ENCODE measurements around the gene IRF7.

Gene IRF7

DNA sequence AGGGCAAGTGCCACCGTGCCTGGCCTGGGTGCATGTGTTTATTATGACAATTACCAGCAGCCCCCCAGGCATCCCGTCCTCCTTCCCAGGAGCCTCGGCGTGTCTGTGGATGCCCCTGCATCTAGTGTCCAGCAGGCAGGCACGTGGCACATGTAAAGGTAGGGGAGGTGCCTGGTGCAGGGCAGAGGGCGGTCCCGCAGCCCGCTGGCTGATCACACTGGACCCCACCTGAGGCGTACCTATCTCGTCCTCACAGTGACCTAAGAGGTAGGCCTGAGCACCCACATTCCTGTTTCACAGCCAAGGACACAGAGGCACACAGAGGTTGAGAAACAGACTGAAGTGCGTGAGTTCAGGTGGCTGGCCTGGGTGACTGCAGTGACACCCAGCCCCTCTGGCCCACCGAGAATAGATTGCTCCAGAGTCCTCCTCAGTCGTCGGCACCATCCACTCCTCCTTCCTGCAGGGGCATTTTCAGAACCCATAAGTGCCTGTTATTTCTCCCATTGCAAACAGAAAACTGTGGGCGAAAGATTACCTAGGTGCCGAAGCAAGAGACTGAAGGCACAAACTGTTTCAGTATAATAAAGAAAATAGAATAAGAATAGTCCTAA lies 42.5 kb downstream of the IRF7 start:
- Histone ChIP-seq H3K4me1 (ENCODE audit: insufficient read depth, low read length) (peaks cover 5% of the 10 kb centered on the region), H3K9me3 (ENCODE audit: insufficient read depth, low read depth, low read length) (no peaks in the 10 kb centered on the region)

DNA sequence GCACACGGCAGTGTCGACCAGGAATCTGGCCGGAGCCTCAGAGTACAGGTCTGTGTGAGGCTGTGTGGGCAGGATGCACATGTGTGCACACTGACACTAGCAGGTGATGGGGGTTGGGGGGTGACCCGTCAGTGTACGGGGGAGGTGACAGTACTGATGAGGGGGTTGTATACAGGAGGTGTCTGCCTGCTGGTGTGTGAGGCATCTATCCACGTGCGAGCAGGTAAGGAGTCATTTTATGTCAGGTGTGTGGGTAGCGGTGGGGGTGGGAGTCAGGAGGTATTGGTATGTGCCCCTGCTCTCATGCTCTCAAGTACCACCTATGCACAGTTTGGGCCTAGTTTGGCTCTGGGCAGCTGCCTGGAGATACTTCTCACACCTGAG lies 44.0 kb downstream of the IRF7 start:
- Histone ChIP-seq H3K9me3 (ENCODE audit: insufficient read depth, low read depth, low read length) (no peaks in the 10 kb centered on the region), H3K4me1 (ENCODE audit: insufficient read depth, low read length) (no peaks in the 10 kb centered on the region; the same call in 1 of the 2 replicates), H3K27ac (ENCODE audit: low read length) (no peak overlapping the region), H3K27me3 (ENCODE audit: insufficient read depth, low read length) (peaks cover 49% of the 10 kb centered on the region), H3K9ac (ENCODE audit: low read depth, low read length) (no peak overlapping the region), H3K36me3 (ENCODE audit: insufficient read depth, low read depth, low read length) (no peaks in the 10 kb centered on the region), H3K4me3 (ENCODE audit: low read length) (no peak overlapping the region)

More for the DNA sequence above, 42.5 kb downstream of the IRF7 start:
- H3K9ac ChIP-seq (ENCODE audit: low read depth, low read length): no peak overlapping the region
- H3K27ac ChIP-seq (ENCODE audit: low read length): no peak overlapping the region
- H3K27me3 ChIP-seq (ENCODE audit: insufficient read depth, low read length): peaks cover 37% of the 10 kb centered on the region
- no peak overlapping the region for H3K4me3 ChIP-seq (ENCODE audit: low read length)
- 0 out of 2 replicates have a peak, but pooled peaks cover under 1% of the 10 kb centered on the region for H3K36me3 ChIP-seq (ENCODE audit: insufficient read depth, low read depth, low read length)

DNA sequence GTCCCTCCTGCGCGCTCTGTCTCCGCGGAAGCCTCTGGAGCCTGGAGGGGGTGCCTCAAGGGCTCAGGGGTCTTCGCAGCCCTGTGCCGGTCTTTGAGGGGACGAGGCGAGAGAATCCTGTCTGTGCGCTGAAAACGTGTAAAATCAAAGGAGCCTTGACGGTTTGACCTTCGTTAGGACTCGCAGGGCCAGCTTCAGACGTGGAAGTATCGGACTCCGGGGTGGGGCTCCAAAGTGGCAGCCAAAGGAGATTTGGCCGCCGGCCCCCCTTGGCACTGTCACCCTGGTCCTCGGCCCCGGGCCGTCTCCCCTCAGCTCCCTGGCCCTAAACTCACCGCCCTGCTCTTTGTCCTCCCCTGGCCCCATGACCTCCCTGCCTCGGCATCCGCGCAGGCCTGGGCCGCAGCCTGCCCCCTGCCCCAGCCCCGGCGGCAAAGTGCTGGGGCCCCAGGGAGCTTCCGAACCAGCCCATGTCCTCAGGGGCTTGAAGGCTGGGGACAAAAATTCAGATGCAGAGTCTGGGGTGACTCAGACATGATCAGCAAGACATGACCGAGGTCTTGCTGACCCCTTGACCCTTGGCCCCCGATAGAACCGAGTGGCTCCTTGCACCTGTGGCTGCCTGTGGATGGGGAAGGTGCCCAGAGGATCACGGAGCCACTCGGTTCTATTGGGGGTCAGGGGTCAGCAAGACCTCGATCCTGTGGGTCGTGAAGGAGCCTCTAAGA lies 46.4 kb downstream of the IRF7 start:
- Histone ChIP-seq H3K27me3 (ENCODE audit: insufficient read depth, low read length) (peaks cover 36% of the 10 kb centered on the region), H3K9me3 (ENCODE audit: insufficient read depth, low read depth, low read length) (no peaks in the 10 kb centered on the region), H3K4me3 (ENCODE audit: low read length) (peak overlapping the region; percentile 50), H3K9ac (ENCODE audit: low read depth, low read length) (no peak overlapping the region), H3K27ac (ENCODE audit: low read length) (no peak overlapping the region), H3K4me1 (ENCODE audit: insufficient read depth, low read length) (no peaks in the 10 kb centered on the region; the same call in 1 of the 2 replicates), H3K36me3 (ENCODE audit: insufficient read depth, low read depth, low read length) (no peaks in the 10 kb centered on the region)

DNA sequence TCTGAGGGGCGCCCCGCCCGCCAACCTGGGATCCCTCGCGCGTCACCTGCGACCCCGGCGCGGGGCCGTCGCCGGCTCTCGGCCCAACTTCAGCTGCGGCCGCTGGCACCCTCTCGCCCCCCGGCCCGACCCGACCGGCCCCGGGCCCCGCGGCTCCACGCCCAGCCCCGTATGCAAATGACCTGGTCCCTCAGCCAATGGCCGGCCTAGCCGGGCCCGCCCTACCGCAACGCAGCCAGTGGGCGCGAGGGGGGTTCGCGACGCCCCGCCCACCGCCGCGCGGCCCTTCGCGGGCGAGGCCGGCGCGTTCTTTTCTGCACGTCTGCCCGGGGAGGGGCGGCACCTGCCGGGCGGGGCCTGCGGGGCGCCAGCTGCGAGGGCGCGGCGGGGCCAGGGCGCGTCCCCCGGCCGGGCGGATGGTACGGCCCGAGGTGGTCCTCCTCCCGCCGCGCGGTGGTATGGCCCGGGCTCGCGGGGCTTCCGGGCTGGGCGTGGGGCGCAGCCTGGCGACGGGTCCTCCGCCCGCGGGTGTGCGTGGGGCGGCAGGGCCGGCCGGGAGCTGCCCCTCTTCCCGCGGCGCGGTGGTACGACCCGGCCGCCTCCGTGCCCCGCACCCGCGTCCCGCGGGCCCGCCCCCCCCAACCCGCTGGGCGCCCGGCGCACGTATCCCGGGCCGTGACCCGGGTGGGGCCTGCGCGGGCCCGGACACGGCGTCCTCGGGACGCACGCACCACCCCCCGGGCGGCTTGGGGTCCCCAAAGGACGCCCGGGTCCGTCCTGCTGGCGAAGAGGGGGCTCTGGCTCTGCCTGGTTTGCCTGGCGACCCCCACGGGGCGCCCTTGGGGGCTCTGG lies 47.2 kb downstream of the IRF7 start:
- Histone ChIP-seq H3K27me3 (ENCODE audit: insufficient read depth, low read length) (peaks cover 29% of the 10 kb centered on the region), H3K4me3 (ENCODE audit: low read length) (peak overlapping the region; percentile 58), H3K9ac (ENCODE audit: low read depth, low read length) (no peak overlapping the region), H3K27ac (ENCODE audit: low read length) (no peak overlapping the region), H3K36me3 (ENCODE audit: insufficient read depth, low read depth, low read length) (peaks cover 7% of the 10 kb centered on the region; the same call in 1 of the 2 replicates), H3K4me1 (ENCODE audit: insufficient read depth, low read length) (no peaks in the 10 kb centered on the region; the same call in 1 of the 2 replicates), H3K9me3 (ENCODE audit: insufficient read depth, low read depth, low read length) (no peaks in the 10 kb centered on the region)

DNA sequence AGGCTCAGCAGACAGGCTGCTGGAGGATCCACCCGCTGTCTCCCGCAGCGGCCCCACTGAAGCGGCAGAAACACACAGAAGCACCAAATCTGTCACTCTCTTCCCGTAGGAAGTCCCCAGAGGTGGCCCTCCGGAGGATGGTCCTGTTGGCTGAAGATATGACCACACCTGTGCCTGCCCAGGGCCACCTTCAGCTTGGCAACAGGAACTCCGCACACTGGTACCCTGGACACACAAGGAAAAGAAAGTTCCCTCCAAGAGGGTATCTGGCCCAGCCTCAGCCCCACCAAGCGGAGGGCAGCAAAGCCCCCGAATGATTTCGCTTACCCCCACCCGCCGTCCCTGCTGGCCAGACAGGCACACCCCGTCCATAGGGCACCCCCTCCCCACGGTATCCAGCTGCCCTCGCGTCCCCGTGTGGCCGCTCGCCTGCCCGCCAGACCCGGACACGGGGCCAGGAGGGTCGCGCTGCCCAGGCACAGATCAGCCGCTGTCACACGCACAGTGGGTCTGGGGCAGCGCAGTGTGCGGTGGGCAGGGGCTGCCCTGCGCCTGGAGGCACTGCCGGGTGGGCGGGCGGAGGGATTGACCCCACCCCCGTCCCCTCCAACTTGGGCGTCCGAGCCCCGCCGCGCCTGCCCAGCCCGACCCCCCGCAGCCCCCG lies 48.0 kb downstream of the IRF7 start:
- peak overlapping the region; percentile 58 for H3K4me3 ChIP-seq (ENCODE audit: low read length)
- H3K9me3 ChIP-seq (ENCODE audit: insufficient read depth, low read depth, low read length): no peaks in the 10 kb centered on the region
- H3K36me3 ChIP-seq (ENCODE audit: insufficient read depth, low read depth, low read length): peaks cover 7% of the 10 kb centered on the region; the same call in 1 of the 2 replicates
- H3K27ac ChIP-seq (ENCODE audit: low read length): no peak overlapping the region
- H3K27me3 ChIP-seq (ENCODE audit: insufficient read depth, low read length): peaks cover 23% of the 10 kb centered on the region
- H3K4me1 ChIP-seq (ENCODE audit: insufficient read depth, low read length): no peaks in the 10 kb centered on the region; the same call in 1 of the 2 replicates
- H3K9ac ChIP-seq (ENCODE audit: low read depth, low read length): no peak overlapping the region

DNA sequence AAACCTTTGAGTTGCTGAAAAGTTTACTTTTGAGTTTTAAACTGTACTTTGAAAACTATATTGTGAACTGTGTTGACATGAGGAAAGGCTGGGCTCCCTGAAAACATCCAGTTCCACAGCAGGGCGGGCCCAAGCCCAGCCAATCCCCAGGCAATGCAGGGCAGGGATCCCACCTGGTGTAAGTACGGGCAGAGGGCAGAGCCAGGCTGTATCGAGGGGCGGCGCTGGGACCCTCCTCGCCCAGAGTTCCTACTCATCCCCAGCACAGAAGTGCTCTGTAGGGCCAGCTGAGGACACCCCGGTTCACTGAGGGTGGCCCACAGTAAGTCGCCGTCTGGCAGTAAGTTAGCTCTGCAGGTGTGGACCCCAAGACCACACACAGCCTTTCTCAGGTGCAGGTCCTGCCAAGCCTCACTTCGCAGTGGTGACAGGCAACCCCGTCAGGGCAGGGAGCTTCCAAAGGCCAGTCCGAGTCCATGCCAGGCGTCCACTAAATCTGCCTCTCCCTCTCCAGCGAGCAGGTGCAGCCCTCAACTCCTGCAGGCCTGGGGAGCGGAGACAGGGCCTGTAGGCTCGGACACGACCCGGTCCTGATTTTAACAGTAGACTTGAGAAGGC lies 48.6 kb downstream of the IRF7 start:
- Histone ChIP-seq H3K4me1 (ENCODE audit: insufficient read depth, low read length) (no peaks in the 10 kb centered on the region; the same call in 1 of the 2 replicates), H3K27me3 (ENCODE audit: insufficient read depth, low read length) (peaks cover 23% of the 10 kb centered on the region), H3K36me3 (ENCODE audit: insufficient read depth, low read depth, low read length) (peaks cover 7% of the 10 kb centered on the region; the same call in 1 of the 2 replicates), H3K4me3 (ENCODE audit: low read length) (no peak overlapping the region), H3K27ac (ENCODE audit: low read length) (no peak overlapping the region), H3K9ac (ENCODE audit: low read depth, low read length) (no peak overlapping the region), H3K9me3 (ENCODE audit: insufficient read depth, low read depth, low read length) (no peaks in the 10 kb centered on the region)

DNA sequence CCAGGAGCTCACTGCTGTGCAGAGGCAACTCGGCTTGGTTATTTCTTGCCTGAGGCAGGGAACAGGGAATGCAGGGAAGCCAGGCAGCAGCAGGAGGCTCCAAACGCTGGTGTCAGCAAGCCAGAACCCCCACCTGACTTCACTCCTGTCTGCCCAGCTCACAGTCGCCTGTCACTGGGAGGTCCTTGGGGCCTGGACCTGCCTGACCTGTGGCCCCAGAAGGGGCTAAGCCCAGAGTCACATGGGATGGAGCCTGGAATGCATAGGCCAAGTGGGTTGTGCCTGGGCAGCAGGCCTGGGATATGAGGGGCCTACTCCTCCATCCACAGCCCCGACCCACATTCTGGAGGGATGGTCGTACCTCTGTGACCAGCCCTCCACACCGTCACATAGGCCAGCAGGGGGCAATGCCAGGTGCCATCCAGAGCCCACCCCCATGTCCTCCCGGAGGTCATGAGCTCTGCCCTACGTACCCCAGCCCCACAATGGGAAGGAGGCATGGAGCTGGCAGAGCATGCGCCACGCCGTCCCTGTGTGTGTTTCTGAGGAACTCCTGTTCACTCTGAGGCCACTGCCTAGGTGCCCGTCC lies 49.7 kb downstream of the IRF7 start:
- Histone ChIP-seq H3K36me3 (ENCODE audit: insufficient read depth, low read depth, low read length) (peaks cover 7% of the 10 kb centered on the region; the same call in 1 of the 2 replicates), H3K4me1 (ENCODE audit: insufficient read depth, low read length) (no peaks in the 10 kb centered on the region), H3K9ac (ENCODE audit: low read depth, low read length) (no peak overlapping the region), H3K9me3 (ENCODE audit: insufficient read depth, low read depth, low read length) (no peaks in the 10 kb centered on the region), H3K27ac (ENCODE audit: low read length) (no peak overlapping the region), H3K4me3 (ENCODE audit: low read length) (no peak overlapping the region), H3K27me3 (ENCODE audit: insufficient read depth, low read length) (peaks cover 28% of the 10 kb centered on the region)

DNA sequence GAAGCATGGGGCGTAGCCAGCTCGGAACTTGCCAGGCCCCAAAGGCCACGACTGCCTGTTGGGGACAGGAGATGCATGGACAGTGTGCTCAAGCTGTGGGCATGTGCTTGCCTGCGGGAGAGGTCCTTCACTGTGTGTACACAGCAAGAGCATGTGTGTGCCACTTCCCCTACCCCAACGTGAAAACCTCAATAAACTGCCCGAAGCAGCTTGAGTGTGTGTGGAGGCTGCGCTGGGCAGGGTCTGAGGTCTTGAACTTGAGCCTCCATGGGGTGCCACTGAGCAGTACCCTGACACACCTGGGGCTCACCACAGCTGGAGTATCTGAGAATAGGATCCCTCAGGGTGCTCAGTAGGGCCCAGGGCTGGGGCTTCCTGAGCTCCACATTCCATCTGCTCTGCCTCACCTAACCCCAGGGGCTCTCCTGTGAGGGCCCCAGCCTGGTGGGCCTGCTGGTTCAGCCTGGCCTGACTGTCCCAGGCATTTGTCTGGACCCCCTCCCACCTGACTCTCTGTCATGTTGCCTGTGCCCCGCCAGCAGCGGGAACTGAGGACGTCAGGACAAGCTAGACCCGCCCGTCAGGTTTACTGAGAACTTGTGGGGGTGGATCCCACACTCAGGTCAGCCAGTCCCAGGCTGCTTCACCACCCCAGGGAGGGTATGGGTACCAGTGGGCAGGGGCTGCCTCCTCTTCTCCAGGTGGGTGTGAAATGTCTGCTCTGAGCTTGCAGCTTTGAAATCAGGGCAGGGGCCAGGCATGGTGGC lies 51.8 kb downstream of the IRF7 start:
- H3K9me3 ChIP-seq (ENCODE audit: insufficient read depth, low read depth, low read length): no peaks in the 10 kb centered on the region
- H3K4me1 ChIP-seq (ENCODE audit: insufficient read depth, low read length): peaks cover 4% of the 10 kb centered on the region; the same call in 1 of the 2 replicates
- peaks cover 7% of the 10 kb centered on the region; the same call in 1 of the 2 replicates for H3K36me3 ChIP-seq (ENCODE audit: insufficient read depth, low read depth, low read length)
- peaks cover 24% of the 10 kb centered on the region for H3K27me3 ChIP-seq (ENCODE audit: insufficient read depth, low read length)
- no peak overlapping the region for H3K27ac ChIP-seq (ENCODE audit: low read length)
- no peak overlapping the region for H3K4me3 ChIP-seq (ENCODE audit: low read length)
- no peak overlapping the region for H3K9ac ChIP-seq (ENCODE audit: low read depth, low read length)

DNA sequence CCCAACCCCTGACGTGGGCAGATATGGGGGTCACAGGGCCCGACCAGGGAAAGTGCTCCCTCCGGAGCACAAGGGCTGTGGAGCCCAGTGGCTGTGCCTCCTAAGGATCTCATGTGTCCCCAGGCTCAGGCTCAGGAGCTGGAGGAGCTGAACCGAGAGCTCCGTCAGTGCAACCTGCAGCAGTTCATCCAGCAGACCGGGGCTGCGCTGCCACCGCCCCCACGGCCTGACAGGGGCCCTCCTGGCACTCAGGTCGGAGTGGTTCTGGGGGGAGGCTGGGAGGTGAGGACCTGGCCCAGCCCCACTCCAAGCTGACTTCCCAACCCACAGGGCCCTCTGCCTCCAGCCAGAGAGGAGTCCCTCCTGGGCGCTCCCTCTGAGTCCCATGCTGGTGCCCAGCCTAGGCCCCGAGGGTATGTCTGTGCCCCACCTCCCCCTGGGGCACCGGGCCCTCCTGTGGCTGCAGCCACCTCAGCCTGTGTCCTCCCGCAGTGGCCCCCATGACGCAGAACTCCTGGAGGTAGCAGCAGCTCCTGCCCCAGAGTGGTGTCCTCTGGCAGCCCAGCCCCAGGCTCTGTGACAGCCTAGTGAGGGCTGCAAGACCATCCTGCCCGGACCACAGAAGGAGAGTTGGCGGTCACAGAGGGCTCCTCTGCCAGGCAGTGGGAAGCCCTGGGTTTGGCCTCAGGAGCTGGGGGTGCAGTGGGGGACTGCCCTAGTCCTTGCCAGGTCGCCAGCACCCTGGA lies 52.5 kb downstream of the IRF7 start:
- H3K27me3 ChIP-seq (ENCODE audit: insufficient read depth, low read length): peaks cover 30% of the 10 kb centered on the region
- no peak overlapping the region for H3K4me3 ChIP-seq (ENCODE audit: low read length)
- H3K9me3 ChIP-seq (ENCODE audit: insufficient read depth, low read depth, low read length): no peaks in the 10 kb centered on the region
- H3K4me1 ChIP-seq (ENCODE audit: insufficient read depth, low read length): peaks cover 4% of the 10 kb centered on the region; the same call in 1 of the 2 replicates
- H3K36me3 ChIP-seq (ENCODE audit: insufficient read depth, low read depth, low read length): peaks cover 7% of the 10 kb centered on the region; the same call in 1 of the 2 replicates
- no peak overlapping the region for H3K9ac ChIP-seq (ENCODE audit: low read depth, low read length)
- no peak overlapping the region for H3K27ac ChIP-seq (ENCODE audit: low read length)
